Glutamatergic neuron (in vitro differentiated cells): ENCODE results near the gene GHR. TPM values are rescaled to one million over a fixed set of nuclear protein-coding genes. Genes with fewer than 3 reads are reported as not detected.

Experiments used
- DNase-seq: peaks from one replicate; pipeline ENCODE4 v3.0.0; 2022
- H3K27ac Mint-ChIP-seq: one replicate; pipeline ENCODE4 v1.8.0; 2020; ENCODE audit warnings: mild to moderate bottlenecking, mixed read lengths, inconsistent platforms; ENCODE audit not compliant: unreplicated experiment
- H3K27me3 Mint-ChIP-seq: one replicate; pipeline ENCODE4 v1.8.0; 2020; ENCODE audit warnings: mild to moderate bottlenecking, moderate library complexity, mixed read lengths, inconsistent platforms; ENCODE audit not compliant: unreplicated experiment
- H3K36me3 Mint-ChIP-seq: one replicate; pipeline ENCODE4 v1.8.0; 2020; ENCODE audit warnings: mild to moderate bottlenecking, mixed read lengths, inconsistent platforms; ENCODE audit not compliant: unreplicated experiment
- H3K4me1 Mint-ChIP-seq: one replicate; pipeline ENCODE4 v1.8.0; 2020; ENCODE audit warnings: mild to moderate bottlenecking, low read depth, mixed read lengths, inconsistent platforms; ENCODE audit not compliant: unreplicated experiment
- H3K4me3 Mint-ChIP-seq: one replicate; pipeline ENCODE4 v1.8.0; 2020; ENCODE audit warnings: mild to moderate bottlenecking, mixed read lengths, inconsistent platforms; ENCODE audit not compliant: unreplicated experiment
- H3K9me3 Mint-ChIP-seq: one replicate; pipeline ENCODE4 v1.8.0; 2020; ENCODE audit warnings: mild to moderate bottlenecking, moderate library complexity, mixed read lengths, inconsistent platforms; ENCODE audit not compliant: unreplicated experiment
- total RNA-seq: library from RNA; stranded (reverse); fragmentation: NEBNext Ultra II Directional; extraction: Animal tissue kit (Norgen Biotek cat#: 25700); gene quantifications from one replicate; pipeline ENCODE4 v1.2.1, GENCODE V29; 2021; ENCODE audit not compliant: unreplicated experiment
- TF ChIP-seq, protein P1 (sequence below): fragments of 200-600 bp; sonication (generic); IDR thresholded peaks from one replicate; pipeline ENCODE4 v1.5.0; 2021; ENCODE audit not compliant: partially characterized antibody, unreplicated experiment

The GHR gene
- total RNA-seq, 1 donor from 2014 or later = not detected

DNA sequence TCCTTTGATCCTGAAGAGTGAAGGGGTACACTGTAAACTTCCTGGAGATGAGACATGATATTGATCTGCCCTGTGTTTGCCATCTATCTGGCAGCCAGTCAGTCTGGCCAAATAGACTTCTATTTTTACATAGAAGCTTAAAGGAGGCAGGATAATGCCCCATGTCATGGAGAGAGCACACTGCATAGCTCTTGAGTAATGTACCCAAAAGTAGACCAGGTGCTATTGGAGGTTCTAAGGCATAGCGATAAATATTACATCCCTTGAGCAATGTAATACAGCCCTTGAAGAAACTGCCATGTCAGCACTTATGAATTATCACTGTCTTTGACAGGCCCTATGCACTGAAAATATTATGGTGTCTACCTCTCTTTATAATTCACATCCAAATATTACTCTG is 131.8 kb downstream of the GHR start:
- no peaks in the 10 kb centered on the region for H3K27me3 Mint-ChIP-seq
- H3K27ac Mint-ChIP-seq = no peak overlapping the region
- no peaks in the 10 kb centered on the region for H3K4me1 Mint-ChIP-seq
- TF ChIP-seq, protein P1, sequence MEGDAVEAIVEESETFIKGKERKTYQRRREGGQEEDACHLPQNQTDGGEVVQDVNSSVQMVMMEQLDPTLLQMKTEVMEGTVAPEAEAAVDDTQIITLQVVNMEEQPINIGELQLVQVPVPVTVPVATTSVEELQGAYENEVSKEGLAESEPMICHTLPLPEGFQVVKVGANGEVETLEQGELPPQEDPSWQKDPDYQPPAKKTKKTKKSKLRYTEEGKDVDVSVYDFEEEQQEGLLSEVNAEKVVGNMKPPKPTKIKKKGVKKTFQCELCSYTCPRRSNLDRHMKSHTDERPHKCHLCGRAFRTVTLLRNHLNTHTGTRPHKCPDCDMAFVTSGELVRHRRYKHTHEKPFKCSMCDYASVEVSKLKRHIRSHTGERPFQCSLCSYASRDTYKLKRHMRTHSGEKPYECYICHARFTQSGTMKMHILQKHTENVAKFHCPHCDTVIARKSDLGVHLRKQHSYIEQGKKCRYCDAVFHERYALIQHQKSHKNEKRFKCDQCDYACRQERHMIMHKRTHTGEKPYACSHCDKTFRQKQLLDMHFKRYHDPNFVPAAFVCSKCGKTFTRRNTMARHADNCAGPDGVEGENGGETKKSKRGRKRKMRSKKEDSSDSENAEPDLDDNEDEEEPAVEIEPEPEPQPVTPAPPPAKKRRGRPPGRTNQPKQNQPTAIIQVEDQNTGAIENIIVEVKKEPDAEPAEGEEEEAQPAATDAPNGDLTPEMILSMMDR = no peak
- no peak for DNase-seq
- no peak overlapping the region for H3K4me3 Mint-ChIP-seq
- H3K9me3 Mint-ChIP-seq = no peaks in the 10 kb centered on the region
- H3K36me3 Mint-ChIP-seq = no peaks in the 10 kb centered on the region

DNA sequence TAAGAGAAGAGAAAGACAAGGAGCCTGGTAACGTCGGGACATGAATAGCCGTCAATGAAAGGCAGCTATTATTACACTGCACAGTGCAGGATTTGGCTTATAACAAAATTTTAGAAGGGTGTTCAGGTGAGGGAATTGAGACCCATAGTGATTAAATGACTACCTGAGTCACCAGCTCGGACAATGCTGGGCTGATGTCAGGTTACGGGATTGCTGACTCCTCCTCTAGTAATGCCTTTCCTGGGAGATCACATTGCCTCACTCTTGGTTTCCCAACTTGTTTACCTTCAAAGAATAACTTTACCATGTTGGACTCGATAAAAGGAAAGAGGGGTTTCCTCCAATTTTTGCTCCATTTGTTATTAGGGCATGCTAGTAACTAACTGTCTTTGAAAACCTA is 132.6 kb downstream of the GHR start:
- Mint-ChIP-seq H3K4me1 (no peaks in the 10 kb centered on the region), H3K27me3 (no peaks in the 10 kb centered on the region), H3K9me3 (no peaks in the 10 kb centered on the region), H3K4me3 (no peak overlapping the region), H3K36me3 (no peaks in the 10 kb centered on the region), H3K27ac (no peak overlapping the region)
- DNase-seq = no peak
- TF ChIP-seq, protein P1 = no peak

DNA sequence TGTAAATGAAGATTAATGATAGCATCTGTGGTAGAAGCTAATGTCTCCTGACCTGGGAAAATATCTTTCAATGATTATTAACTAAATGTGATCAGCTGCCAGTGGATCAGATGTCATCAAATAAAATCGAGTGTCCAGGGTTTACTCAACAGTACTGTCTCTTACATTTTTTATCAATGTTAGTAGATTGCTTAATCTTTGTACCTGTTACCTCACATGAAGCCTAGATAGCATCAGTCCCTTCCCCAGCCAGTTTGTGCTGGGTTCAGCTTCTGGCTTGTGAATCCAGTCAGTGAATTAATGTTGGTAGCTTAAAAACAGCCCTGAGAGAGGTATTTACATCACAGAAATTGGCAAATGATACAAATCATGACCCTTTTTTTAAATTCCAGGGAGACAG is 134.4 kb downstream of the GHR start:
- H3K4me3 Mint-ChIP-seq = no peak overlapping the region
- no peaks in the 10 kb centered on the region for H3K4me1 Mint-ChIP-seq
- DNase-seq = no peak
- no peaks in the 10 kb centered on the region for H3K27me3 Mint-ChIP-seq
- H3K9me3 Mint-ChIP-seq = no peaks in the 10 kb centered on the region
- no peaks in the 10 kb centered on the region for H3K36me3 Mint-ChIP-seq
- TF ChIP-seq, protein P1 = no peak
- H3K27ac Mint-ChIP-seq = no peak overlapping the region

GRCh38 chr5:42561656-42562055 is 138.4 kb downstream of the GHR start:
- H3K27ac Mint-ChIP-seq = no peak overlapping the region

DNA sequence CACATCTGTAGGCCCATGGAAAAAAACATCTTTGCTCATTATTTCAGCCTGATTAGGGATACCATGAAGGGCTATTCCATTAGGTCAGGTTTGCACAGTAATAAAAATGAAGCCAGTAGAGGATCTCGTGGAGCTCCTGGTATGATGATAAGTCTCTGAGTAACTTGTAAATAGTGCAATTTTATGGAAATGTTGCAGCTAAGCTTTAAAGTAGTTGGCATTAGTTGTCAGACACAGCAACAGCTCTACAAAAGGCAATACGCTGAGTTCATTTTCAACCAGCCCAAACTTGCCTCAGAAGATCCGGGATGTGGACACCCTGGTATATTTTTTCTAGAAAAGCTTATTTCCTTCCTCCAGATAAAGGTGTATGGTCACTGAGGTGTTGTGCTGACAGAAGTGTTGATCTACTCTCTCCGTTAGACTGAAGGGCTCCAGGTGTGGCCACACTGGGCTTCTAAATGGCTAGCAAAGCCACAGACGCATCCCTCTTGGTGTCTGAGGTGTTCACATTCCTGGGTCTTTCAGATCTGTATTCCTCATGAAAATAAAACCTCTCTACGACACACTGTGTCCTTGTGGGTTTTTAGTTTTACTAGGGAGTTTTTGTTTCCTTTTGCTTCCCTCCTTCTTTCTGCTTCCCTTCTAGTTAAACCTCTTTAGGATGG is 141.6 kb downstream of the GHR start:
- Mint-ChIP-seq H3K36me3 (no peaks in the 10 kb centered on the region), H3K27ac (no peak overlapping the region), H3K4me3 (no peak overlapping the region), H3K9me3 (no peaks in the 10 kb centered on the region), H3K4me1 (no peaks in the 10 kb centered on the region), H3K27me3 (no peaks in the 10 kb centered on the region)
- no peak for DNase-seq
- TF ChIP-seq, protein P1 = no peak

More at GRCh38 chr5:42561656-42562055, 138.4 kb downstream of the GHR start:
- TF ChIP-seq, protein P1 = no peak
- no peaks in the 10 kb centered on the region for H3K9me3 Mint-ChIP-seq
- H3K36me3 Mint-ChIP-seq = no peaks in the 10 kb centered on the region
- no peaks in the 10 kb centered on the region for H3K4me1 Mint-ChIP-seq
- no peak overlapping the region for H3K4me3 Mint-ChIP-seq
- H3K27me3 Mint-ChIP-seq = no peaks in the 10 kb centered on the region
- DNase-seq = no peak
